Measurements from ENCODE around the gene BAMBI.

BAMBI gene

GRCh38 chr10:28728366-28728765 lies 51.0 kb downstream of the BAMBI start:
- ATAC-seq (ENCODE audit: low read depth) (no peak), DNase-seq (ENCODE audit: low spot score) (no peak)
- H3K4me1 ChIP-seq (ENCODE audit: insufficient read depth, poor library complexity, severe bottlenecking), result no peaks in the 10 kb centered on the region
- H3K27me3 ChIP-seq (ENCODE audit: insufficient read depth, poor library complexity, severe bottlenecking), result no peaks in the 10 kb centered on the region
- no peak overlapping the region for H3K27ac ChIP-seq (ENCODE audit: poor library complexity, severe bottlenecking)
- TF ChIP-seq CTCF (IDR thresholded peaks at IDR 0.05; ENCODE audit: poor library complexity, severe bottlenecking), result no peak
- no peak overlapping the region for H3K4me3 ChIP-seq (ENCODE audit: severe bottlenecking)
- no peaks in the 10 kb centered on the region for H3K9me3 ChIP-seq (ENCODE audit: severe bottlenecking)
- no peaks in the 10 kb centered on the region for H3K36me3 ChIP-seq (ENCODE audit: low read depth)

GRCh38 chr10:28730031-28730778 lies 52.9 kb downstream of the BAMBI start:
- peaks cover 6% of the 10 kb centered on the region for H3K9me3 ChIP-seq (ENCODE audit: severe bottlenecking)
- H3K27ac ChIP-seq (ENCODE audit: poor library complexity, severe bottlenecking), result no peak overlapping the region
- H3K4me1 ChIP-seq (ENCODE audit: insufficient read depth, poor library complexity, severe bottlenecking), result no peaks in the 10 kb centered on the region
- no peak overlapping the region for H3K4me3 ChIP-seq (ENCODE audit: severe bottlenecking)
- no peak for DNase-seq (ENCODE audit: low spot score)
- no peaks in the 10 kb centered on the region for H3K27me3 ChIP-seq (ENCODE audit: insufficient read depth, poor library complexity, severe bottlenecking)
- H3K36me3 ChIP-seq (ENCODE audit: low read depth), result no peaks in the 10 kb centered on the region
- ATAC-seq (ENCODE audit: low read depth), result no peak; the same call in 2 of the 3 replicates
- no peak for TF ChIP-seq CTCF (IDR thresholded peaks at IDR 0.05; ENCODE audit: poor library complexity, severe bottlenecking)

- no peak overlapping the region for H3K27ac ChIP-seq (ENCODE audit: poor library complexity, severe bottlenecking)
- no peak for DNase-seq (ENCODE audit: low spot score)
- H3K9me3 ChIP-seq (ENCODE audit: severe bottlenecking), result peaks cover 6% of the 10 kb centered on the region
- no peaks in the 10 kb centered on the region for H3K36me3 ChIP-seq (ENCODE audit: low read depth)
- no peak overlapping the region for H3K4me3 ChIP-seq (ENCODE audit: severe bottlenecking)
- no peak for ATAC-seq (ENCODE audit: low read depth)
- H3K4me1 ChIP-seq (ENCODE audit: insufficient read depth, poor library complexity, severe bottlenecking), result no peaks in the 10 kb centered on the region
- no peaks in the 10 kb centered on the region for H3K27me3 ChIP-seq (ENCODE audit: insufficient read depth, poor library complexity, severe bottlenecking)
- no peak for TF ChIP-seq CTCF (IDR thresholded peaks at IDR 0.05; ENCODE audit: poor library complexity, severe bottlenecking)
Measured at GRCh38 chr10:28732091-28732490, 54.8 kb downstream of the BAMBI start.

Data from RWPE2 (cell line).